HAP-1 (cell line): Measurements from ENCODE around the gene LPCAT2.

Experiments used
- DNase-seq, 2 experiments: peaks; one replicate each; pipeline ENCODE4 v3.0.0-alpha.2; 2016 to 2020; ENCODE audit warnings: low spot score in 2 of 2
- H3K27me3 ChIP-seq: fragments of 250-450 bp; sonication (Bioruptor Pico); 2 replicates; pipeline ENCODE4 v1.5.1; 2020; ENCODE audit warnings: low read depth, mild to moderate bottlenecking, moderate library complexity
- H3K36me3 ChIP-seq: fragments of 250-450 bp; sonication (Bioruptor Pico); replicated peaks from 2 replicates; pipeline ENCODE4 v1.5.1; 2020; ENCODE audit warnings: mild to moderate bottlenecking
- H3K4me1 ChIP-seq: fragments of 250-450 bp; sonication (Bioruptor Pico); 2 replicates; pipeline ENCODE4 v1.5.1; 2020; ENCODE audit warnings: mild to moderate bottlenecking
- H3K4me3 ChIP-seq: fragments of 250-450 bp; sonication (Bioruptor Pico); 2 replicates; pipeline ENCODE4 v1.5.1; 2020; ENCODE audit warnings: mild to moderate bottlenecking, moderate library complexity
- H3K9me3 ChIP-seq: fragments of 250-450 bp; sonication (Bioruptor Pico); 2 replicates; pipeline ENCODE4 v1.5.1; 2020; ENCODE audit warnings: mild to moderate bottlenecking, moderate library complexity
- in situ Hi-C: fragments of 300-500 bp; cut with MboI; formaldehyde crosslinking; loops from 3 replicates; pipeline ENCODE4 v1.14.3; 2020; ENCODE audit warnings: low sequenced_read_pairs, inconsistent platforms, mixed read lengths

LPCAT2 gene

GRCh38 chr16:55474821-55475220 is 34.1 kb upstream of the LPCAT2 start:
- Histone ChIP-seq H3K4me1 (no peaks in the 10 kb centered on the region), H3K36me3 (no peaks in the 10 kb centered on the region), H3K4me3 (no peak overlapping the region), H3K9me3 (no peaks in the 10 kb centered on the region), H3K27me3 (peaks cover 14% of the 10 kb centered on the region)
- in situ Hi-C loops, result no loop called here
- DNase-seq, result no peak

GRCh38 chr16:55475919-55476318 is 33.0 kb upstream of the LPCAT2 start:
- in situ Hi-C loops, result no loop called here

GRCh38 chr16:55476625-55477533 is 32.0 kb upstream of the LPCAT2 start:
- no peak overlapping the region for H3K4me3 ChIP-seq
- H3K27me3 ChIP-seq, result peaks cover 25% of the 10 kb centered on the region
- no peaks in the 10 kb centered on the region for H3K9me3 ChIP-seq
- in situ Hi-C loops, result no loop called here
- no peaks in the 10 kb centered on the region for H3K36me3 ChIP-seq
- DNase-seq, result no peak
- H3K4me1 ChIP-seq, result no peaks in the 10 kb centered on the region

More at GRCh38 chr16:55475919-55476318, 33.0 kb upstream of the LPCAT2 start:
- H3K9me3 ChIP-seq, result no peaks in the 10 kb centered on the region
- no peaks in the 10 kb centered on the region for H3K36me3 ChIP-seq
- DNase-seq, result no peak
- H3K4me3 ChIP-seq, result no peak overlapping the region
- no peaks in the 10 kb centered on the region for H3K4me1 ChIP-seq
- H3K27me3 ChIP-seq, result peaks cover 20% of the 10 kb centered on the region

- in situ Hi-C loops, result no loop called here
- no peak for DNase-seq
- Histone ChIP-seq H3K4me3 (no peak overlapping the region), H3K4me1 (no peaks in the 10 kb centered on the region), H3K27me3 (peaks cover 25% of the 10 kb centered on the region), H3K9me3 (no peaks in the 10 kb centered on the region), H3K36me3 (no peaks in the 10 kb centered on the region)
Measured at GRCh38 chr16:55477736-55478135, 31.1 kb upstream of the LPCAT2 start.

- H3K9me3 ChIP-seq, result no peaks in the 10 kb centered on the region
- peak within 1 kb of the TSS; percentile 12; the same call in 1 of the 2 replicates for H3K4me3 ChIP-seq
- DNase-seq, result peak in 1 of 2 experiments; percentile 38
- in situ Hi-C loops, result no loop called here
- peaks cover 25% of the 10 kb centered on the region for H3K27me3 ChIP-seq
- no peaks in the 10 kb centered on the region for H3K36me3 ChIP-seq
- no peaks in the 10 kb centered on the region for H3K4me1 ChIP-seq
Measured at GRCh38 chr16:55478827-55479429, 29.9 kb upstream of the LPCAT2 start, which contains the start of gene MMP2. TSS of gene MMP2 (plus strand) at chr16:55479198. CDS start at chr16:55479480, 282 bp downstream.

- in situ Hi-C loops, result no loop called here
- no peak for DNase-seq
Measured at GRCh38 chr16:55479430-55480140, 29.3 kb upstream of the LPCAT2 start.

GRCh38 chr16:55480228-55480655 is 28.6 kb upstream of the LPCAT2 start:
- DNase-seq, result no peak
- no peak overlapping the region for H3K4me3 ChIP-seq
- no peaks in the 10 kb centered on the region for H3K36me3 ChIP-seq
- H3K4me1 ChIP-seq, result no peaks in the 10 kb centered on the region
- no peaks in the 10 kb centered on the region for H3K9me3 ChIP-seq
- peaks cover 25% of the 10 kb centered on the region for H3K27me3 ChIP-seq
- in situ Hi-C loops, result no loop called here

More at GRCh38 chr16:55479430-55480140, 29.3 kb upstream of the LPCAT2 start:
- Histone ChIP-seq H3K9me3 (no peaks in the 10 kb centered on the region), H3K27me3 (peaks cover 25% of the 10 kb centered on the region), H3K4me1 (no peaks in the 10 kb centered on the region), H3K36me3 (no peaks in the 10 kb centered on the region), H3K4me3 (peak overlapping the region; percentile 12; the same call in 1 of the 2 replicates)

- DNase-seq, result no peak
- Histone ChIP-seq H3K9me3 (no peaks in the 10 kb centered on the region), H3K4me3 (no peak overlapping the region), H3K36me3 (no peaks in the 10 kb centered on the region), H3K27me3 (peaks cover 25% of the 10 kb centered on the region), H3K4me1 (no peaks in the 10 kb centered on the region)
- in situ Hi-C loops, result no loop called here
Measured at GRCh38 chr16:55481023-55481422, 27.8 kb upstream of the LPCAT2 start.

GRCh38 chr16:55482056-55482455 is 26.8 kb upstream of the LPCAT2 start:
- in situ Hi-C loops, result no loop called here
- DNase-seq, result no peak
- Histone ChIP-seq H3K4me1 (no peaks in the 10 kb centered on the region), H3K4me3 (no peak overlapping the region), H3K9me3 (no peaks in the 10 kb centered on the region), H3K36me3 (no peaks in the 10 kb centered on the region), H3K27me3 (peaks cover 25% of the 10 kb centered on the region)

- no peak overlapping the region for H3K4me3 ChIP-seq
- no peaks in the 10 kb centered on the region for H3K36me3 ChIP-seq
- no peaks in the 10 kb centered on the region for H3K9me3 ChIP-seq
- H3K27me3 ChIP-seq, result no peaks in the 10 kb centered on the region
- in situ Hi-C loops, result no loop called here
- H3K4me1 ChIP-seq, result no peaks in the 10 kb centered on the region
- DNase-seq, result no peak
Measured at GRCh38 chr16:55487048-55487803, 21.6 kb upstream of the LPCAT2 start.

GRCh38 chr16:55488306-55488705 is 20.6 kb upstream of the LPCAT2 start:
- in situ Hi-C loops, result no loop called here
- Histone ChIP-seq H3K36me3 (no peaks in the 10 kb centered on the region), H3K4me3 (no peak overlapping the region)

GRCh38 chr16:55489119-55489955 is 19.5 kb upstream of the LPCAT2 start:
- in situ Hi-C loops, result no loop called here
- no peaks in the 10 kb centered on the region for H3K36me3 ChIP-seq
- DNase-seq, result no peak
- H3K4me1 ChIP-seq, result no peaks in the 10 kb centered on the region
- H3K9me3 ChIP-seq, result no peaks in the 10 kb centered on the region
- no peak overlapping the region for H3K4me3 ChIP-seq
- no peaks in the 10 kb centered on the region for H3K27me3 ChIP-seq

More at GRCh38 chr16:55488306-55488705, 20.6 kb upstream of the LPCAT2 start:
- H3K27me3 ChIP-seq, result no peaks in the 10 kb centered on the region
- no peaks in the 10 kb centered on the region for H3K4me1 ChIP-seq
- H3K9me3 ChIP-seq, result no peaks in the 10 kb centered on the region
- DNase-seq, result no peak
